NCI-H2081 treated with DMSO at 0.1 percent for 48 hours (cell line): ENCODE data around the gene SEMA3B.
"Not testable (repeated sequence)": the region's sequence is repeated elsewhere in the genome, so short reads cannot be mapped to it uniquely, and the experiment has no call there.

Experiments used
- DNase-seq: peaks from one replicate; lab custom pipeline; 2025; lab: John Stamatoyannopoulos, UW

Gene SEMA3B

DNA sequence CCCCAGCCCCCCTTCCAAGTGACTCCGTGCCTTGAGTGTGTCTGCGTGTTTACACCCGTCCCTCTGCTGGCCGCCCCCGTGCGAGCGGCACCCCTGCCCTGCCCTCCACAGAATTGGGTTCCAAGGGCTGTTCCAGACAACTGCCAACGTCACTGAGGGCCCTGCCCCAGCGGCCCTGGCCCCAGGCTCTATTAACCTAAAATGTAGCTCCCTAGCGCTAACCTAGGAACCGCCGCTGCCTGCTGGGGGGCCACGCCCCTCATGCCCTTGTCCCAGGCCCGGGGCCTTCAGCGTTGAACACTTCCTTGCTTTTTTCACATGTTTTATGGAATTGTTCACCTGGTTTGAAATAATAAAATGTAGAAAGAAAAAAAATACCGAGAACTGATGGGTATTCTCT lies 10.0 kb upstream of the SEMA3B start:
- no peak for DNase-seq

DNA sequence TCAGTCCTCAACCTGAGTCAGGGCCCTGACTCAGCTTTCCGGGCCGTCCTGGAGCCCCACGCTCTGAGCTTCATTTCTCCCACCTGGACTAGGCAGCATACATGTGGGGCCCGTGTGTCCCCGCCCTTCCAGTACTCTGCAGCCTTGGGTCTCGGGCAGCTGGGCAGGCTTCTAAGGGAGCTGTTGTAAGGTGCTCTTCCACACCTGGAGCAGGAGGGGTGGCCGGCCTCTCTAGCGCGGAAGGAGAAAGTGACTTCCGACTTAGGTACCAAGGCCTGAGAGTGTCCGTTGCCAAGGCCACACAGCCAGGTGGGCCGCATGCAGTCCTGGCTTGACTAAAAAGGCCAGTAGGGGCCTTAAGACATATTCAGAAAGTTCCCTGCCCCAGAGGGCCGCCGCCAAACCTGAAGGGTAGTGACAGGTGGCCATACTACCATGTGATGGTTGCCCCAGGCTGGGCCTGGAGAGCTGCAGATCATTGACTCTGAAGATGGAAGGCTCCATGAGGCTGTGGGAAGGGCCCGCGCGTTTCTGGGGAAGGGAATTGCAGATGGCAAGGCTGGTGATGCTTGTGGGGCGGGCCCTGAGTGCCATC lies 9.4 kb upstream of the SEMA3B start:
- DNase-seq: no peak

DNA sequence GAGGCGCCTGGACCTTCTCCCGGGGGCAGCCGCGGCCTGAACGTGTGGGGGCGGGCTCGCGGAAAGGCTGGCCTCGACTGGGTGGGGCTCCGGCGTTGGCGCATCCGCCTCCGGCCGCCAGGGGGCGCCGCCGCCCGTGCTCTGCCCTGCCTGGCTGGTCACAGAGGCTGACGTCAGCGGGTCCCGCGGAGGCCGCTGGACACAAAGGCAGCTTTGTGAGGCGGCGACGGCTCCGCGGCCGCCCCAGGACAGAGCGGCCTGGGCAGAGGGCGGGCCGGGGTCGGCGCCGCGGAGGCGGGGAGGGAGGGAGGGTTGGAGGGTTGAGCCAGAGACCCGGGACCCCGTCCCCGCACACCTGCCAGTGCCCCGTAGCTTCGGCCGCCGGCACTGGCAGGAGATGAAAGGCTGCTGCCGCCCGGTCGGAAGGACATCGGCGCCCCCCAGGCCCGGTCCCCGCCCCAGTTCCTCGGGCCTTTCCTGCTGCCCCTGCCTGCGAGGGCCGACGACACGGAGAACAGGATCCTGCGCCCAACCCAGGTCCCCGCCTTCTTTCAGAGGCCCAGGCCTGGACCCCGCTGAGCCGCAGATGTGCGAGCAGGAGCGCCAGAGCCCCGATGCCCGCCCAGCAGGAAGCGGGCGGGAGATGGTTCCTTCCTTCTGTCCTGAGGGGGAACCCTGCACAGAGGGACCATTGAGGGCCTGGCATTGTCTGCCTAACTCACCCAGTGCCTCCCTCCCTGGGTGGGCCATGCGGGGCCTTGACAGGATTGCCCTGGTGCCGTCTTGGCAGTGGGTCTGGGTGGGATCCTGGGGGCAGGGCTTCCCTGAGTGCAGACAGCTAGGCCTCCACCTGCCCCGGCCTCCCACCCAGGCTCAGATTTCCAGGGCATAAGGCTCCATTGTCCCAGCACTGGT lies 8.7 kb upstream of the SEMA3B start:
- no peak for DNase-seq

DNA sequence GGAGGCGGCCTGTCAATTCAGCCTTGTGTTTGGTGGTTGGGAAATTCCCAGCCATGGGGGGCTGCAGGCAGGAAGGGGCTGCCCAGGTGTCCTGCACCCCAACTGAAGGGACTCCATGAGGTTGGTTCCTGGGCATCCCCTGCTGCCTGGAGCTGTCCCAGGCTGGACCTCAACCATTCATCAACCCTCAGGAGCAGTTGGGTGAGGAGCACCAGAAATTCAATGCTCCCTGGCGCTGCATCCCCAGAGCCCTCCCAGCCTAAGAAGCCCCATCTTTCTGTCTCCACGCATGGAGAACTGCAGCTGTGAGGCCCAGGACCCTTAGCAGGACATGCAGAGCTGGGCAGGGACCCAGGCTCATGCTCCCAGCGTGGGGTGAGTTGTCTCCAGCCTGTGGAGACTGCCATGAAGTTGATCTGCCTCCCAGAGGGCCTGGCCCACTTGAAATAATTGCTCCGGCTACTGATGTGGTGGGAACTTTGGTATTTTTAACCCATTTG lies 8.0 kb upstream of the SEMA3B start:
- DNase-seq: no peak

DNA sequence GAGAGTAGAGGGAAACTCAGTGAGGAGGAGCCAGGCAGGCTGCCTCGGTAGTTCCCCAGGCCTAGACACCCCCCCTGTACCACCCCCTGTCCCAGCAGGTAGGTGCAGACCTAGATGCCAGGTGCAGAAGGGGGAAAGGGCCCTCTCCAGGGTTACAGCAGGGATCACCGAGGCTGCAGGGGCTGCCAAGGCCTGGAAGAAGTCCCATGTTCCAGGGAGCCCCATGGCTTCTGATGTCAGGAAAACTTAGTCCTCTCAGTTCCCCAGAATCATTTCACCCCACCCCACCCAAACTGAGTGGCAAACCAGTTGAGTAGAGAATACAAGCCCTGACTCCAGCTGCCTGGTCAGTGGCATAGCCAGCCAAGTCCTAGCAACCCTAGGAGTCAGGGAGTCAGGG lies 7.4 kb upstream of the SEMA3B start:
- no peak for DNase-seq

DNA sequence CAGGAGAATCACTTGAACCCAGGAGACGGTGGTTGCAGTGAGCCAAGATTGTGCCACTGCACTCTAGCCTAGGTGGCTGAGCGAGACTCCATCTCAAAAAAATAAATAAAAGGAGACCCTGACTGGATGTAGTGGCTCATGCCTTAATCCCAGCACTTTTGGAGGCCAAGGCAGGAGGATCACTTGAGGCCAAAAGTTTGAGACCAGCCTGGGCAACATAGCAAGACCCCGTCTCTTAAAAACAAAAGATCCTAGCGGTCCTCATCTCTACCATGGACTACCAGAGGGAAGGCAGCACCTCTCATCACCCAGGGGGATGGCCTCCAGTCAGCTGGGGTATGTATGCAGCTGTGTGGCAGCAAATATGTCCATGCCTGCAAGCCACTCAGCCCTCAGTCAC lies 6.7 kb upstream of the SEMA3B start:
- DNase-seq: not testable (repeated sequence)

DNA sequence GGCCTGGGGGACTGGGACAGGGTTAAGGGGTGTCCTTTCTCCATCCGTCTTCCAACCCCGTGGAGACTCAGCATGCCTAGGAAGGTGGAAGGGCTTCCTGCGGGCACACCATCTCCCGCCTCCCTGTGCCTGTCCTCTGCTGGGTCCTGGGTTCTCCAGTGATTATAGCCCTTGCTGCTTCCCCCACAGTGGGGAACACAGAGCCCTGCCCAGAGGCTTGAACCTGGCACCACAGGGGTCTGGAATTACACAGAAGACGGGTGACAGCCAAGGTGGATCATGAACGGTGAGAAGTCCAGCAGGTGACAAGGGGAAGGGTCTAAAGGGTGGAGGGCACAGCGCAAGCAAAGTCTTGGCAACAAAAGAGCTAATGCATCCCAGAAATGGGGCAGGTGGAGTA lies 6.2 kb upstream of the SEMA3B start:
- DNase-seq: no peak

DNA sequence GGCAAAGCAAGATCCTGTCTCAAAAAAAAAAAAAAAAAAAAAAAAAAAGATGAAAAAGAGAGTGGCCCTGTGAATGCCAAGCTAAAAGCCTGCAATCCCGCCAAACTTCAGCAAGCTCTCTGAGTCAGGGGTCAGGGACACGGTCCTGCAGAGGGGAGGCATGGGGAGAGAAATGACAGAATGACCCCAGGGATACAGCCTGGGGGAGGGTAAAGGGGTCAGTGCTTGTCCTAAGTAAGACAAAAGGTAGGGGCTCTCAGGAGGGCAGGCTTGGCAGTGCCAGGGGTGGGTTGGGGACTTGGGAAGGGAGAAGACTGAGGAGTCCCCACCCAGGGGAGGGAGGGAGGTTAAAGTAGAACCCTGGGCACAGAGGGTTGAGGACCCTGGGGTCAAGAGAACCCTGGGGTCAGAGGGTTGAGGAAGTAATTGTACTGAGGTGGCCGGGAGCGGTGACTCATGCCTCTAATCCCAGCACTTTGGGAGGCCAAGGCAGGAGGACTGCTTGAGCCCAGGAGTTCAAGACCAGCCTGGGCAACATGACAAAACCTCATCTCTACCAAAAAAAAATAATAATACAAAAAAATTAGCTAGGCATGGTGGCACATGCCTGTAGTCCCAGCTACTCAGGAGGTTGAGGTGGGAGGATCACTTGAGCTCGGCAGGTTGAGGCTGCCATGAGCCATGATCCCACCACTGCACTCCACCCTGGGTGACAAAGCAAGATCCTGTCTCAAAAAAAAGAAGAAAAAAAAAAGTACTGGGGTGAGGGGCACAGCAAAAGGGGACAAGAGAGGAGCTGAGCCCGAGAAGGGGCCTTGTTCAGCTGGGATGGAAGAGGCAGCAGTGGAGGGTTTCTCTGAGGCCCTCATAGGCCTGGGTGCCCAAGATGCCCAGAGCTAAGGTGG lies 5.2 kb upstream of the SEMA3B start:
- no peak for DNase-seq

DNA sequence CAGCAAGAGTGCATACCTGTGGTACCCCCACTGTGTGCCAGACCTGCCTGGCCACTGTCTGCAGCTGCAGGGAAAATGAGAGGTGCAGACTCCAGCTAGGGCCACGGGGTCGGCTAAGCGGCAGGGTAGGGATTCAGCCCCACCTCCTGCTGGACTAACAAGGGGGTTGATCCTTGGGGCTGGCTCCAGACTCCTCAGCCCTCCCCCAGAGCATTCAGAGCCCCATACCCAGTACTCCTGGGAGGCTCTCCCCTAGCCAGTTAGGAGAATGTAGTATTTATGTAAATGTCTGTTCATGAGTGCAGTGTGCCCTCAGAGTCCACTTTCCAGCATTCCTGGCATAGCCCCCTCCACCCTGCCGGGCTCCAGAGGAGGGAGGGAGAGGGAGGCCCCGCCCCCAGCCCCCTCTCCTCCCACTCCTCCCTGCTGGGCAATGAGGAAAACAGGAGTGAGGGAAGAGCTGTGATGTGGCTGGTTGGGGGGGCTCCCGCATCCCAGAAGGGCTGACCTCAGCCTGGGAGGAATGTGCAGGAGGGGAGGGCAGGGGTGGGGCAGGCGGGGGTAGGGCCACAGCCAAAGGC lies 4.5 kb upstream of the SEMA3B start:
- DNase-seq: no peak

DNA sequence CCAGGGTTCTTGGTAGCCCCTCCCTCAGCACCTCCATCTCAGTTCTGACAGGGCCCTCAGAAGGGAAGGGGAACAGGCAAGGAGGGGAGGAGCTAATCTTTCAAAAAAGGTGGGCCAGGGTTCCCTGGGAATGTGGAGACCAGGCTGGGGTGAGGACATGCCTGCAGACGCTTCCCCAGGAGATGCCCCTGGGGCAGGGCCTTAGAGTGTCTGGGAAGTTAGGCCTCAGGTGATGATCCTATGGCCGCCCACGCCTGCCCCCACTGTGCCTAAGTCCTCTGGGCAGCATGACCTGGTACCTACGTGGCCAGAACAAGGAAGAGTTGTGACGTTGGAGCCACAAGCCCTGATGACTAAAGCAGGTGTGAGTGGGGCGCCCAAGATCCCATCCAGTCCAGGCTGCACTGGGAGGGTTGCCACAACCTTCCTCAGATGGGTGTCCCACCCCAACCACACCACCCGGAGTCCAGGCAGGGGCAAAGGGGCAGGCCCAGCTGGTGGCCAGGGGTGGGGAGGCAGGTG lies 3.9 kb upstream of the SEMA3B start:
- DNase-seq: no peak

DNA sequence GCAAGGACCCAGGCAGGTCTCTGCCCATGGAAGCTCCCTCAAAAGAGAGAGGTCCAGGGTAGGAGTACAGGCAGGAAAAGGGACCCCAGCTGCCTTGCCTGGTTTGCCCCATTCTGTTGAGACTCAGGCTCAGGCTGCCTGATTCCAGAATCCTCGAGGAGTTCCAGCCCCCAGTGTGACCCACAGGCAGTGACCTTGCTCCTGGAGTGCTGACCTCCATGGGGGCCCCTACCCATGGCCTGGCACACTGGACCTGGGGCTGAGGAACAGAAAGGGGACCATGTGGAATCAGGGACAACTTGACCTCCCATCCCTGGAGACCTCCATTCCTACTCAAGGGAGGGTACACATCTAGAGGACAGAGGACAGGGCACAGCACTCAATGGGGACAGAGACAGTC lies 3.4 kb upstream of the SEMA3B start:
- DNase-seq: no peak

DNA sequence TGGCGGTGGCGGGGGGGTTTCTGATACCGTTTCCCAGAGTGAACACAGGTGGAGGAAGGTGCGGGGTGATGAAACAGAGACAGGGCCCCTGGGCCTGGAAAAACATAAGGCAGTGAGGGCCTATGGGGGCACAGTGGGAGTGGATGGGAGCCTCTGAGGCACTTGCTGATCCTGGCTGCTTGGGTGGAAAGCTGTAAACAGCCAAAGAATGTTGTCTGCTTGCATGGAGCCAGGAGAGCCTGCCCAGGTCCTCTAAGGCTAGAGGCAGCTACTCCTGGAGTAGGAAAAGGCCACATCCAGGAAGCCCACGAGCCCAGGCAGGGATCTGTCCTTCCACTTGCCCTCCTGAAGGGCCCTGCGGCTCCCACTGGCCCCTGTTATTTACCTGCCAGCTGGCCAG lies 2.9 kb upstream of the SEMA3B start:
- no peak for DNase-seq

DNA sequence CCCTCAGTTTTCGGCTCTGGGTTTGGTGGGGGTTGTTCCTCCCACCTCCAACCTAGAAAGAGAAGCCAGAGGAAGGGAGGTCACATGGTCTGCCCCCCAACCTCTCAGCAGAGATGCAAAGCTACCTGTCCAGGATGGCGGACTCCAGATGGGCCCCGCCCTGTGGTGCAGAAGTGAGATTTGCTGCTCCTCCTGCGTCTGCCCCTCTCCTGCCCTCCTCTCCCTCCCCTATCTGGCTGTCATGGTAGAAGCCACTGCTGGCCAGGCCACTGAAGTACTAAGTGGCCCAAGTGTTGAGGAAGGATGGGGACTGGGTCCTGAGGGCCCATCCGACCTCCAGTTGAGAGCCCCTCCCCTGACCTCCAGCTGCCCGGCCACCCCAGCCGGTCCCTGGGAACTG lies 2.1 kb upstream of the SEMA3B start:
- DNase-seq: no peak

DNA sequence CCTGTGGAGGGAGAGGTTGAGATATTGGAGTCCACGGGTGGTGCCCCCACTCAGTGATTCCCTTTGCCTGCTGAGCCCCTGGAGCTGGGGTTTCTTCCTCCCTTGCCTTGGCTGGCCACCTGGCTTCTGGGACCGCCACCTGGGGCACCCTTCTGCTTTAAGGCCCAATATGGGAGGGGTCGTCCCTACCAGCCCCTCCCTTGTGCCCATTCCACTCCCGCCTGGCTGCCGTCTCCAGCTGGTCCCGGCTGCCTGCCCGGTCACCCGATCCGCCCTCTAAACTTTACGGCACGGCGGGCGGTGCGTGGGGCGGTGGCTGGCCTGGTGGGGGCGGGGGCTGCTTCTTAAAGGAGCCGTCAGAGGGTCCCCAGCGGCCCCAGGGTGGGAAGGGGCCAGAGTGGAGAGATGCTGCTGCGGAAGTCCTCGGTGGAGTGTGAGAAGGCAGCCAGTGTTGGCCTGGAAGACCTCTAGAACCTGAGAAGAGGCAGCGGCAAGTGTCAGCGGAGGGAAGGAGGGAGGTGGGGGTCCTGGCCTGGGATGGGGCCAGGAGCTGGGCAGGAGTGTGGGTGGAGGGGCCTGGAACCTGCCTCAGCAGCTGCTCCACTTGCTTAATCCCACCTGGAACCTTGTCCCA lies 1.6 kb upstream of the SEMA3B start:
- no peak for DNase-seq

DNA sequence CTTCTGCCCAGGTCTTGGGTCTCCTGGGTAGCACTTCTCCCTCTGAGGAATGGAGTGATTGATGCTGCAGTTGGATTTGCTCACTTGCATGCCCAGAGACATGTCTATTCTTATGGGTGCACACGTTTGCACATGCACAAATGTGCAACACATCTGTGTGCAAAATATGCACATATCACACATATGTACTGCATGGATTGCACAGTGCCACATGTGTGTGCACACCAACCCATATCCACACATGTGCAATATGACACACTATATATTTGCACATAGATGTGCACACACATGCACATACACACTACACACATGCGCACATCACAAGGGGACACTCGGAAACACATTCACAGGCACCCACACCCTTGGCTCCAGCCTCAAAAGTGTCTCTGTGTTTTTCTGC lies 671 bp upstream of the SEMA3B start:
- DNase-seq: no peak

DNA sequence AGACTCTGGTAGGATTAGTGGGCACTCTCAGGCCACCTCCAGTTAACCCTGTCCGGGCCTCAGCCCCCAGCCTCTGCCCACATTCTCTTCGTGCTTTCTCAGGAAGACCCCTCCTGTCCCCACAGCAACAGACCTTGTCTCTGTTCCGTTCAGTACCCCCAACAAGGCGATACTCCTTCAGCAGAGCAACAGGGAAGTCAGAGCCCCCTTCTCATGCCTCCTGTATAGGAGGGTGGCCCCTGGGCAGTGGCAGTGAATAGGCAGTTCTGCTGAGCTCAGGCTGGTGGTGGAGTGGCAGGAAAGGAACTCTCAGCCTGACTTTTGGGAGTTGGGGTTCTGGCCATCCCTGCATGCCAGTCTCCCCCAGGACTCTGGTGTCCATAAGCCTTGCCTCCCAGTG lies 513 bp downstream of the SEMA3B start:
- no peak for DNase-seq

DNA sequence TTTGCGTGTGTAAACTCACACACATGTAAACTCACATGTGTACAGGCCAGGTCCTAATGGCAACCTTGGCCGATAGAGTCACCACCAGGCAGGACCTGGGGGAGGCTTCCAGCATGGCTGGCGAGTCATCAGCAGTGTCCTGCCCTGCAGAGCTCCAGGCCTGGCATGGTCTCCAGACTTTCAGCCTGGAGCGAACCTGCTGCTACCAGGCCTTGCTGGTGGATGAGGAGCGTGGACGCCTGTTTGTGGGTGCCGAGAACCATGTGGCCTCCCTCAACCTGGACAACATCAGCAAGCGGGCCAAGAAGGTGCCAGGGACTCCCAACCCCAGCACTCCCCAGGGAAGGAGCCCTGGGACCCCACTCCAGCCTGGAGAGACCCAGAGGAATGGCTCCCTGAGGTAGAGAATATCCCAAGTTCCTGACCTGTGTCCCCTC lies 1.0 kb downstream of the SEMA3B start:
- DNase-seq: no peak

DNA sequence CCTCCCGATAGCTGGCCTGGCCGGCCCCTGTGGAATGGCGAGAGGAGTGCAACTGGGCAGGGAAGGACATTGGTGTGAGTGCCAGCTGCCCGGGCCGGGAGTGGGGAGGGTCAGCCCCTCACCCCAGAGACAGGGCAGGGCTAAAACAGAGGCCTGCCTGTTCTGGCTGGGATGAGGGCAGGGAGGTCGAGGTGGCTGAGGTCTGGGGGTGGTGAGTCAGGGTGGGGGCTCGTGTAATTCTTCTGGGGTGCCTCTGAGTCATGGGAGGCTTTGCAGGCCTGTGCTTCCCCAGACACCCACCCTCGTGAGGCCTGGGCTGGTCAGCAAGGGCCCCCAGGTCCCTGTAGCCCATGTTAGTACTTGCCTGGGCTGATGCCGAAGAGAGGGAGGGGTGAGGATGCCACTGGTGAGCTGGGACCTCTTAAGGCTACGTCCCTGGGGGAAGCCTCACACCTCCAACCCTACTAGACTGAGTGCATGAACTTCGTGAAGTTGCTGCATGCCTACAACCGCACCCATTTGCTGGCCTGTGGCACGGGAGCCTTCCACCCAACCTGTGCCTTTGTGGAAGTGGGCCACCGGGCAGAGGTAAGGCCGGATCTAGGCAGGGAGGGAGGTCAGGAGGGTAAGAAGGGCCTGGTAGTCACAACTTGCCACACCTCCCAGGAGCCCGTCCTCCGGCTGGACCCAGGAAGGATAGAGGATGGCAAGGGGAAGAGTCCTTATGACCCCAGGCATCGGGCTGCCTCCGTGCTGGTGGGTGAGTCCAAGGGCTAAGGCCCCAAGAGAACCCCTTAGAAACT lies 1.7 kb downstream of the SEMA3B start:
- DNase-seq: no peak

DNA sequence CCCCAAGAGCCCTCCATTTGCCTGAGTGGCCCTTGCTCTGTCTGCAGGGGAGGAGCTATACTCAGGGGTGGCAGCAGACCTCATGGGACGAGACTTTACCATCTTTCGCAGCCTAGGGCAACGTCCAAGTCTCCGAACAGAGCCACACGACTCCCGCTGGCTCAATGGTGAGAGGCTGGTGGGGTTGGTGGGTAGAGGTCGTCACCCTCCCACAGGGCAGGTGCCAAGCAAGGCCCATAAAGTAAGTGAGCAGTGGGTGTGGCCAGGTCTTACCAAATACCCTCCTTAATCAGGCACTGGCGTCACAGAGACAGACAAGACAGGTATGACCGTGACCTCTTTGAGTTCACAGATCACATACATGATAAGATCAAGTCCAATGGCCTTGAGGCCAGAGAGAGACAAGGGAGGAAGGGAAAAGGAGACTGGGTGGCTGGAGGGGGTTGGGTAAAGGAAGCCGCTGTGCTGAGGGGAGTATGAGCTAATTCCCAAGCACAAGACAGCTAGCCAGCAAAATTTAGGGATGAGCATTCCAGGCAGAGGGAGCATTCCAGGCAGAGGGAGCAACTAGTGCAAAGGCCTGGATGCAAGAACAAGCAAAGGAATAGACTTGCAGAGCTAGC lies 2.5 kb downstream of the SEMA3B start:
- DNase-seq: no peak

DNA sequence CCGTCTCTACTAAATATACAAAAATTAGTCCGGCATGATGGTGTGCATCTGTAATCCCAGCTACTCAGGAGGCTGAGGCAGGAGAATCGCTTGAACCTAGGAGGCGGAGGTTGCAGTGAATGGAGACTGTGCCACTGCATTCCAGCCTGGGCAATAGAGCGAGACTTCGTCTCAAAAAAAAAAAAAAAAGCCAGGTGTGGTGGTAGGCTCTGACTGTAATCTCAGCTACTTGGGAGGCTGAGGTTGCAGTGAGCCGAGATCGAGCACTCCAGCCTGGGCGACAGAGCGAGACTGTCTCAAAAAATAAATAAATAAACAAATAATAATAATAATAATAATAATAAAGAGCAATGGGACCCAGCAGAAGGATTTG lies 3.6 kb downstream of the SEMA3B start:
- not testable (repeated sequence) for DNase-seq
